Esophagus squamous epithelium (tissue), 4 donors: ENCODE data around the gene HOXC5.

Experiments
- CTCF ChIP-seq, 6 experiments: fragments of 450-650 bp in 4 of 6; fragments of 200-600 bp in 2 of 6; sonication (generic) in 2 of 6; IDR thresholded peaks; one replicate each; pipeline ENCODE4 v1.5.1; 2016 to 2019; ENCODE audit warnings: antibody characterized with exemption in 6 of 6, mild to moderate bottlenecking in 4 of 6, moderate library complexity in 4 of 6
- POLR2A ChIP-seq, 4 donors: fragments of 450-650 bp; IDR thresholded peaks; one replicate each; pipeline ENCODE4 v1.6.1; 2017; ENCODE audit warnings: antibody characterized with exemption in 4 of 4, mild to moderate bottlenecking in 4 of 4, moderate library complexity in 3 of 4

GRCh38 chr12:54047160-54047963 is 14.5 kb downstream of the HOXC5 start:
- TF ChIP-seq CTCF (IDR thresholded peaks at IDR 0.05) (no peak), POLR2A (IDR thresholded peaks at IDR 0.05) (no peak)
